HEK293T (cell line): Measurements from ENCODE around the gene ZDHHC18.
"Not testable (repeated sequence)": the region's sequence is repeated elsewhere in the genome, so short reads cannot be mapped to it uniquely, and the experiment has no call there.

Experiments used
- CTCF ChIA-PET: fragments of 350-600 bp; formaldehyde crosslinking; extraction: SDS; loops from one replicate; lab custom pipeline; 2021; ENCODE audit warnings: antibody characterized with exemption, inconsistent platforms; lab: Yijun Ruan, JAX
- POLR2A ChIA-PET: fragments of 350-600 bp; formaldehyde crosslinking; extraction: SDS; loops from one replicate; lab custom pipeline; 2020; ENCODE audit warnings: antibody characterized with exemption, inconsistent platforms; lab: Yijun Ruan, JAX
- DNase-seq: peaks from one replicate; pipeline ENCODE4 v3.0.0; 2012; ENCODE audit warnings: mixed read lengths; ENCODE audit errors: extremely low spot score
- ARNT ChIP-seq: fragments of 450-650 bp; IDR thresholded peaks from 2 replicates; pipeline ENCODE4 v1.6.1; 2017; ENCODE audit warnings: mild to moderate bottlenecking
- BHLHE40 ChIP-seq: fragments of 450-650 bp; IDR thresholded peaks from 2 replicates; pipeline ENCODE4 v1.6.1; 2016; ENCODE audit warnings: mild to moderate bottlenecking, moderate library complexity, borderline replicate concordance
- CTBP1 ChIP-seq: fragments of 450-650 bp; IDR thresholded peaks from 2 replicates; pipeline ENCODE4 v1.6.1; 2016; ENCODE audit warnings: borderline replicate concordance
- ELF4 ChIP-seq: fragments of 450-650 bp; IDR thresholded peaks from 2 replicates; pipeline ENCODE4 v1.6.1; 2017; ENCODE audit warnings: antibody characterized with exemption
- FOXA1 ChIP-seq: fragments of 450-650 bp; IDR thresholded peaks from 2 replicates; pipeline ENCODE4 v1.6.1; 2016; ENCODE audit warnings: mild to moderate bottlenecking
- FOXK2 ChIP-seq: fragments of 450-650 bp; IDR thresholded peaks from 2 replicates; pipeline ENCODE4 v1.6.1; 2016; ENCODE audit warnings: mild to moderate bottlenecking
- FOXM1 ChIP-seq: fragments of 450-650 bp; IDR thresholded peaks from 2 replicates; pipeline ENCODE4 v1.6.1; 2017; ENCODE audit warnings: mild to moderate bottlenecking, borderline replicate concordance
- HDGF ChIP-seq: fragments of 450-650 bp; IDR thresholded peaks from 2 replicates; pipeline ENCODE4 v1.6.1; 2017; ENCODE audit warnings: antibody characterized with exemption, borderline replicate concordance
- L3MBTL2 ChIP-seq: fragments of 450-650 bp; conservative IDR thresholded peaks from 2 replicates; pipeline ENCODE4 v1.6.1; 2016; ENCODE audit warnings: mild to moderate bottlenecking
- LEF1 ChIP-seq: fragments of 450-650 bp; IDR thresholded peaks from 2 replicates; pipeline ENCODE4 v1.6.1; 2017; ENCODE audit warnings: mild to moderate bottlenecking, borderline replicate concordance
- NFRKB ChIP-seq: fragments of 450-650 bp; IDR thresholded peaks from 2 replicates; pipeline ENCODE4 v1.6.1; 2016; ENCODE audit warnings: mild to moderate bottlenecking, moderate library complexity
- PKNOX1 ChIP-seq: fragments of 450-650 bp; IDR thresholded peaks from 2 replicates; pipeline ENCODE4 v1.6.1; 2016
- SP1 ChIP-seq: fragments of 450-650 bp; IDR thresholded peaks from 2 replicates; pipeline ENCODE4 v1.6.1; 2017
- SUZ12 ChIP-seq: fragments of 450-650 bp; IDR thresholded peaks from 2 replicates; pipeline ENCODE4 v1.6.1; 2016; ENCODE audit warnings: mild to moderate bottlenecking
- TARDBP ChIP-seq: fragments of 450-650 bp; IDR thresholded peaks from 2 replicates; pipeline ENCODE4 v1.6.1; 2016
- ZNF384 ChIP-seq: fragments of 450-650 bp; IDR thresholded peaks from 2 replicates; pipeline ENCODE4 v1.6.1; 2016

ZDHHC18 gene

GRCh38 chr1:26874896-26875295 lies 48.4 kb downstream of the ZDHHC18 start:
- ChIA-PET POLR2A (interaction anchor here (2.4 kb wide), 1 partner anchor 10 kb away, joined by 11 read pairs; no protein-coding TSS in a partner anchor), CTCF (no interaction called here)
- TF ChIP-seq HDGF (no peak), FOXA1 (no peak), FOXM1 (no peak), NFRKB (no peak), ELF4 (no peak), SP1 (no peak), SUZ12 (no peak), ZNF384 (no peak), BHLHE40 (no peak)
- no peak for DNase-seq

- CTCF ChIA-PET = interaction anchor here (0.8 kb wide), 1 partner anchor 68 kb away, joined by 4 read pairs; no protein-coding TSS in a partner anchor
- POLR2A ChIA-PET = interaction anchor here (3.9 kb wide), 1 partner anchor 12 kb away, joined by 16 read pairs; no protein-coding TSS in a partner anchor
Measured at GRCh38 chr1:26877326-26877725, 50.8 kb downstream of the ZDHHC18 start.

GRCh38 chr1:26879793-26880192 lies 53.3 kb downstream of the ZDHHC18 start:
- POLR2A ChIA-PET = interaction anchor here (2.9 kb wide), 1 partner anchor 10 kb away, joined by 14 read pairs; the partner anchor contains the start of gene GPN2
- CTCF ChIA-PET = no interaction called here
- DNase-seq = no peak
- no peak for TF ChIP-seq PKNOX1
- TF ChIP-seq FOXM1 = no peak
- TF ChIP-seq ZNF384 = no peak
- TF ChIP-seq BHLHE40 = no peak
- TF ChIP-seq SP1 = no peak
- no peak for TF ChIP-seq L3MBTL2
- TF ChIP-seq TARDBP = no peak
- TF ChIP-seq FOXK2 = no peak
- TF ChIP-seq NFRKB = no peak
- TF ChIP-seq CTBP1 = no peak
- no peak for TF ChIP-seq ARNT
- no peak for TF ChIP-seq HDGF
- no peak for TF ChIP-seq LEF1
- TF ChIP-seq SUZ12 = no peak
- no peak for TF ChIP-seq ELF4

More at GRCh38 chr1:26877326-26877725, 50.8 kb downstream of the ZDHHC18 start:
- TF ChIP-seq HDGF (no peak), PKNOX1 (no peak), ARNT (no peak), NFRKB (no peak), SUZ12 (no peak), BHLHE40 (no peak), CTBP1 (no peak), FOXM1 (no peak), SP1 (no peak)
- no peak for DNase-seq

- POLR2A ChIA-PET = interaction anchor here (0.5 to 2.9 kb wide), 5 partner anchors 8 to 279 kb away, joined by 3 to 14 read pairs (median 8); partner anchors contain the start of genes GPATCH3 and GPN2
- CTCF ChIA-PET, DNase-seq: not testable (repeated sequence)
Measured at GRCh38 chr1:26881611-26882010, 55.1 kb downstream of the ZDHHC18 start.

- TF ChIP-seq ELF4 = no peak
- no peak for TF ChIP-seq NFRKB
- no peak for TF ChIP-seq SP1
- no peak for TF ChIP-seq BHLHE40
- no peak for TF ChIP-seq TARDBP
- TF ChIP-seq FOXK2 = no peak
- TF ChIP-seq ZNF384 = no peak
- no peak for TF ChIP-seq FOXA1
- TF ChIP-seq FOXM1 = no peak
- no peak for TF ChIP-seq PKNOX1
- TF ChIP-seq SUZ12 = no peak
- no peak for TF ChIP-seq ARNT
- TF ChIP-seq L3MBTL2 = no peak
- no peak for TF ChIP-seq CTBP1
- TF ChIP-seq LEF1 = no peak
- no peak for TF ChIP-seq HDGF
- ChIA-PET CTCF (interaction anchor here (0.6 kb wide), 1 partner anchor 88 kb away, joined by 5 read pairs; no protein-coding TSS in a partner anchor), POLR2A (interaction anchor here (0.7 to 1.5 kb wide), 2 partner anchors 20 to 33 kb away, joined by 3 read pairs; partner anchors contain the start of gene SFN)
- DNase-seq = no peak
Measured at GRCh38 chr1:26882696-26883463, 56.4 kb downstream of the ZDHHC18 start.

- no peak for TF ChIP-seq ZNF384
- TF ChIP-seq FOXA1 = no peak
- TF ChIP-seq CTBP1 = no peak
- no peak for TF ChIP-seq SP1
- no peak for TF ChIP-seq ARNT
- ChIA-PET POLR2A (interaction anchor here (6.0 kb wide), 1 partner anchor 12 kb away, joined by 64 read pairs; the partner anchor contains the start of gene GPATCH3), CTCF (interaction anchor here (0.8 kb wide), 2 partner anchors 11 to 22 kb away, joined by 3 to 7 read pairs; no protein-coding TSS in a partner anchor)
- DNase-seq = no peak
Measured at GRCh38 chr1:26887125-26887524, 60.6 kb downstream of the ZDHHC18 start.
